Measurements from ENCODE around the gene RBMX. TPM values are rescaled to one million over a fixed set of nuclear protein-coding genes. Genes with fewer than 3 reads are reported as not detected.

Gene RBMX
- total and polyA plus RNA-seq, 2 donors (not counting 3 experiments of a cell fraction or from before 2014, with no cell fraction given), result 117 to 235 TPM

GRCh38 chrX:136910565-136911035, 30.1 kb upstream of the RBMX start:
- H2AFZ ChIP-seq (ENCODE audit: low read depth, low read length), result peak overlapping the region; percentile 80
- ChIA-PET POLR2A (no interaction called here), CTCF (no interaction called here)
- no peak for DNase-seq (ENCODE audit: low read depth, low spot score)
- intact Hi-C loops (cut with micrococcal nuclease) (loop anchor here (1.0 to 5.0 kb wide), 3 partner anchors 30 to 413 kb away; partner anchors contain the start of genes HTATSF1 and RBMX), dilution Hi-C loops (cut with MboI; ENCODE audit: extremely low pct_ligation_motif_present, low sequenced_read_pairs) (no loop called here)
- H3K4me3 ChIP-seq (replicated peaks in 1 of 3; ENCODE audit: insufficient read depth in 1 of 3, low read depth in 1 of 3, low read length in 3 of 3), result peak overlapping the region in 2 of 3 experiments; percentile 38 to 46
- H3K9me3 ChIP-seq (replicated peaks; ENCODE audit: control insufficient read depth, insufficient read depth, low read length), result no peaks in the 10 kb centered on the region
- H3K4me2 ChIP-seq (ENCODE audit: insufficient read depth, low read length), result peak overlapping the region; percentile 92
- no peaks in the 10 kb centered on the region for H3K27me3 ChIP-seq (ENCODE audit: control insufficient read depth in 2 of 2, insufficient read depth in 2 of 2, low read length in 2 of 2)
- H3K9ac ChIP-seq (replicated peaks; ENCODE audit: extremely low read depth, insufficient read depth, low read length), result no peak overlapping the region
- TF ChIP-seq MAX (IDR thresholded peaks at IDR 0.05; ENCODE audit: insufficient read depth, insufficient read length), result no peak
- H3K79me2 ChIP-seq (ENCODE audit: control insufficient read depth, insufficient read depth, low read length), result no peaks in the 10 kb centered on the region
- no peak overlapping the region for H3K27ac ChIP-seq (ENCODE audit: insufficient read depth, low read depth, low read length)
- no peaks in the 10 kb centered on the region for H4K20me1 ChIP-seq (replicated peaks; ENCODE audit: control insufficient read depth, extremely low read depth, insufficient read depth, low read length)
- FAIRE-seq, result no peak
- BruUV-seq (replicated peaks), result TSS peak; percentile 26
- no peaks in the 10 kb centered on the region for H3K36me3 ChIP-seq (ENCODE audit: control insufficient read depth in 2 of 2, extremely low read depth in 1 of 2, insufficient read depth in 2 of 2, low read length in 2 of 2)
- H3K9me1 ChIP-seq (replicated peaks; ENCODE audit: control insufficient read depth, extremely low read depth, insufficient read depth, low read length), result no peaks in the 10 kb centered on the region
- peaks cover 6% of the 10 kb centered on the region for H3K4me1 ChIP-seq (ENCODE audit: control insufficient read depth, extremely low read depth, insufficient read depth, low read length)

- dilution Hi-C loops (cut with MboI; ENCODE audit: extremely low pct_ligation_motif_present, low sequenced_read_pairs) (no loop called here), intact Hi-C loops (cut with micrococcal nuclease) (loop anchor here (1.0 to 5.0 kb wide), 3 partner anchors 30 to 413 kb away; partner anchors contain the start of genes HTATSF1 and RBMX)
- H3K4me3 ChIP-seq (replicated peaks in 1 of 3; ENCODE audit: insufficient read depth in 1 of 3, low read depth in 1 of 3, low read length in 3 of 3), result peak overlapping the region; percentile 46 to 86 (median 78)
- peaks cover 6% of the 10 kb centered on the region for H3K4me1 ChIP-seq (ENCODE audit: control insufficient read depth, extremely low read depth, insufficient read depth, low read length)
- CTCF ChIA-PET, result interaction anchor here (1.2 kb wide), 1 partner anchor 10 kb away, joined by 3 read pairs; no protein-coding TSS in a partner anchor
- no peaks in the 10 kb centered on the region for H4K20me1 ChIP-seq (replicated peaks; ENCODE audit: control insufficient read depth, extremely low read depth, insufficient read depth, low read length)
- peak; percentile 82 for DNase-seq (ENCODE audit: low read depth, low spot score)
- peak; percentile 98 for FAIRE-seq
- H3K9me3 ChIP-seq (replicated peaks; ENCODE audit: control insufficient read depth, insufficient read depth, low read length), result no peaks in the 10 kb centered on the region
- no TSS peak for BruUV-seq (replicated peaks)
- H2AFZ ChIP-seq (ENCODE audit: low read depth, low read length), result peak overlapping the region; percentile 80
- H3K9me1 ChIP-seq (replicated peaks; ENCODE audit: control insufficient read depth, extremely low read depth, insufficient read depth, low read length), result no peaks in the 10 kb centered on the region
- H3K79me2 ChIP-seq (ENCODE audit: control insufficient read depth, insufficient read depth, low read length), result no peaks in the 10 kb centered on the region
- POLR2A ChIA-PET, result no interaction called here
- H3K27ac ChIP-seq (ENCODE audit: insufficient read depth, low read depth, low read length), result peak overlapping the region; percentile 32
- TF ChIP-seq JUN (IDR thresholded peaks at IDR 0.05; ENCODE audit: borderline replicate concordance, insufficient read depth, insufficient read length, low read depth) (no peak), POLR2A (IDR thresholded peaks at IDR 0.05; ENCODE audit: low read depth, low read length) (peak; percentile 57), FOS (IDR thresholded peaks at IDR 0.05; ENCODE audit: borderline replicate concordance, insufficient read depth, low read length) (no peak), EZH2 (IDR thresholded peaks at IDR 0.05; ENCODE audit: borderline replicate concordance, low read depth, low read length, severe bottlenecking) (no peak), CTCF (IDR thresholded peaks at IDR 0.05; ENCODE audit: extremely low read depth in 1 of 2, insufficient read depth in 1 of 2, low read depth in 1 of 2, low read length in 2 of 2) (no peak), MYC (IDR thresholded peaks at IDR 0.05; ENCODE audit: low read depth, low read length) (no peak), GATA2 (IDR thresholded peaks at IDR 0.05; ENCODE audit: insufficient read depth, insufficient read length, low read depth, low read length) (no peak), POLR2AphosphoS5 (IDR thresholded peaks at IDR 0.05; ENCODE audit: insufficient read depth, low read depth, low read length) (no peak)
- peak overlapping the region; percentile 92 for H3K4me2 ChIP-seq (ENCODE audit: insufficient read depth, low read length)
- no peaks in the 10 kb centered on the region for H3K27me3 ChIP-seq (ENCODE audit: control insufficient read depth in 2 of 2, insufficient read depth in 2 of 2, low read length in 2 of 2)
- H3K9ac ChIP-seq (replicated peaks; ENCODE audit: extremely low read depth, insufficient read depth, low read length), result peak overlapping the region; percentile 51
- H3K36me3 ChIP-seq (ENCODE audit: control insufficient read depth in 2 of 2, extremely low read depth in 1 of 2, insufficient read depth in 2 of 2, low read length in 2 of 2), result no peaks in the 10 kb centered on the region
Observed at GRCh38 chrX:136909706-136910564, 29.4 kb upstream of the RBMX start.

Measured in endothelial cell of umbilical vein (primary cell).